ENCODE data around the gene KCNH8. TPM values are rescaled to one million over a fixed set of nuclear protein-coding genes. Genes with fewer than 3 reads are reported as not detected.

KCNH8 gene
- total RNA-seq, 1 experiment from 2014 or later: not detected

DNA sequence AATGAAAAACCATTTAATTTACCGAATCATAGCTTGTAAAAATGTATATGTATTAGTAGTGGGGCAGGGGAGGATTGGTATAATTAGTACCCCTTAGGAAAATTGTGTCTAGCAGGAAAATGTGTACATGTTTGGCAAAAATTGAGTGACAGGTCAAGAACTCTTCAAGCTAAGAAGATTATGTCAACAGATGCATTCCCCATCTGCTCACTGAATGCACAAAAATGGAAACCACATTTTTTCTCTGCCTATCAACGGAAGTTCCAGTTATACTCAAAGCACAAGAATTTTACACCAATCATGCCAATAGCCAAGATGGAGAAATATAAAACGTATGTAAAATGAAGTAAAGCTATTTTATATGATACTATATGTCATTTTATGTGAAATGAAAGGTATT lies 377.8 kb downstream of the KCNH8 start:
- H3K27me3 Mint-ChIP-seq (ENCODE audit: insufficient read depth, unreplicated experiment): peaks cover 45% of the 10 kb centered on the region
- H3K36me3 Mint-ChIP-seq (ENCODE audit: insufficient read depth, unreplicated experiment): no peaks in the 10 kb centered on the region
- intact Hi-C loops (cut with micrococcal nuclease): no loop called here
- H3K9me3 Mint-ChIP-seq (ENCODE audit: unreplicated experiment): no peaks in the 10 kb centered on the region
- H3K27ac Mint-ChIP-seq (ENCODE audit: low read depth, unreplicated experiment): no peak overlapping the region
- DNase-seq (ENCODE audit: unreplicated experiment): no peak
- POLR2A ChIA-PET: interaction anchor here (1.2 kb wide), 1 partner anchor 9 kb away, joined by 5 read pairs; no protein-coding TSS in a partner anchor
- H3K4me3 Mint-ChIP-seq (ENCODE audit: unreplicated experiment): no peak overlapping the region
- no TSS peak for BruUV-seq (replicated peaks)
- CTCF ChIA-PET: interaction anchor here (0.7 kb wide), 1 partner anchor 461 kb away, joined by 3 read pairs; no protein-coding TSS in a partner anchor
- TF ChIP-seq, protein P1, sequence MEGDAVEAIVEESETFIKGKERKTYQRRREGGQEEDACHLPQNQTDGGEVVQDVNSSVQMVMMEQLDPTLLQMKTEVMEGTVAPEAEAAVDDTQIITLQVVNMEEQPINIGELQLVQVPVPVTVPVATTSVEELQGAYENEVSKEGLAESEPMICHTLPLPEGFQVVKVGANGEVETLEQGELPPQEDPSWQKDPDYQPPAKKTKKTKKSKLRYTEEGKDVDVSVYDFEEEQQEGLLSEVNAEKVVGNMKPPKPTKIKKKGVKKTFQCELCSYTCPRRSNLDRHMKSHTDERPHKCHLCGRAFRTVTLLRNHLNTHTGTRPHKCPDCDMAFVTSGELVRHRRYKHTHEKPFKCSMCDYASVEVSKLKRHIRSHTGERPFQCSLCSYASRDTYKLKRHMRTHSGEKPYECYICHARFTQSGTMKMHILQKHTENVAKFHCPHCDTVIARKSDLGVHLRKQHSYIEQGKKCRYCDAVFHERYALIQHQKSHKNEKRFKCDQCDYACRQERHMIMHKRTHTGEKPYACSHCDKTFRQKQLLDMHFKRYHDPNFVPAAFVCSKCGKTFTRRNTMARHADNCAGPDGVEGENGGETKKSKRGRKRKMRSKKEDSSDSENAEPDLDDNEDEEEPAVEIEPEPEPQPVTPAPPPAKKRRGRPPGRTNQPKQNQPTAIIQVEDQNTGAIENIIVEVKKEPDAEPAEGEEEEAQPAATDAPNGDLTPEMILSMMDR (IDR thresholded peaks at IDR 0.05; ENCODE audit: unreplicated experiment): no peak
- no peaks in the 10 kb centered on the region for H3K4me1 Mint-ChIP-seq (ENCODE audit: insufficient read depth, unreplicated experiment)

DNA sequence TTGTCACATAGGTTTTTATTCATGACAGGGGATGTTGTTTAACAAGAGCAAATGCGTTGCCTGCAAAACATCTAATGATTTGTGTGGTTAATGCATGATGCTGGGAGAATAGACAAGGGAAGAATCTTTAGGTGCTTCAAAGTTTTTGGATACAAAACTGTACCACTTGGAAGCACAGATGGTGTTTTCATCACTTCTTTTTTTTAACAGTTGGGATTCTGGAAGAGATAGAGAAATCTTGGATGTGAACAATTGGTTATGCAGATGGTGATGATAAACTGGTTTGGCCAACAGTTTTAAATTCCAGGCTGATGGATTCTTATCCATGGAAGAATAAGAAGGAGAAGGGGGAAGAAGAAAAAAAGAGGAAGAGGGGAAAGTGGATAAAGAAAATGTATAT lies 379.4 kb downstream of the KCNH8 start:
- POLR2A ChIA-PET: no interaction called here
- intact Hi-C loops (cut with micrococcal nuclease): no loop called here
- H3K4me3 Mint-ChIP-seq (ENCODE audit: unreplicated experiment): no peak overlapping the region
- H3K27ac Mint-ChIP-seq (ENCODE audit: low read depth, unreplicated experiment): no peak overlapping the region
- TF ChIP-seq, protein P1 (IDR thresholded peaks at IDR 0.05; ENCODE audit: unreplicated experiment): no peak
- no peak for DNase-seq (ENCODE audit: unreplicated experiment)
- no peaks in the 10 kb centered on the region for H3K4me1 Mint-ChIP-seq (ENCODE audit: insufficient read depth, unreplicated experiment)
- H3K9me3 Mint-ChIP-seq (ENCODE audit: unreplicated experiment): no peaks in the 10 kb centered on the region
- BruUV-seq (replicated peaks): no TSS peak
- CTCF ChIA-PET: interaction anchor here (0.6 to 1.2 kb wide), 2 partner anchors 11 to 179 kb away, joined by 3 read pairs; no protein-coding TSS in a partner anchor
- no peaks in the 10 kb centered on the region for H3K36me3 Mint-ChIP-seq (ENCODE audit: insufficient read depth, unreplicated experiment)
- H3K27me3 Mint-ChIP-seq (ENCODE audit: insufficient read depth, unreplicated experiment): peaks cover 56% of the 10 kb centered on the region

DNA sequence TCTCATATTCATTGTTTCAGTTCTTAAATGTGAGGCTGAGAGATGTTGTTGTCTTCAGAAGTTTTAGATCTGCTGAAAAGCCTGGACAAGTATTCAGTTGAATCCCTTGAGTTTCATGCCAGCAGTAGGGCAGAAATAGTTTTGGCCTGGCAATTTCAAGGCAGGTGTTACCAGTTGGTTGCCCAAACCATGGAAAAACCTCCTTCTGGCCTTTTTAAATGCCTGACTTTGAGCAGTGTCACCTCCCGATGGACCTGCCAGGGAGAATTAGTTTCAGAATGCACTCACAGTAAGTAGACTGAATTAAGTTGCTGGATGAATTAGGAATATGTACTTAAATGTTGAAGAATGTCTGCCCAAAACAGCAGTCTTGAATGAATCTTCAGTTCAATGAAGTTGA lies 383.1 kb downstream of the KCNH8 start:
- no peak overlapping the region for H3K4me3 Mint-ChIP-seq (ENCODE audit: unreplicated experiment)
- H3K36me3 Mint-ChIP-seq (ENCODE audit: insufficient read depth, unreplicated experiment): no peaks in the 10 kb centered on the region
- intact Hi-C loops (cut with micrococcal nuclease): no loop called here
- H3K4me1 Mint-ChIP-seq (ENCODE audit: insufficient read depth, unreplicated experiment): no peaks in the 10 kb centered on the region
- BruUV-seq (replicated peaks): no TSS peak
- POLR2A ChIA-PET: no interaction called here
- H3K27ac Mint-ChIP-seq (ENCODE audit: low read depth, unreplicated experiment): no peak overlapping the region
- no peaks in the 10 kb centered on the region for H3K9me3 Mint-ChIP-seq (ENCODE audit: unreplicated experiment)
- TF ChIP-seq, protein P1 (IDR thresholded peaks at IDR 0.05; ENCODE audit: unreplicated experiment): no peak
- H3K27me3 Mint-ChIP-seq (ENCODE audit: insufficient read depth, unreplicated experiment): peaks cover 65% of the 10 kb centered on the region
- DNase-seq (ENCODE audit: unreplicated experiment): no peak
- CTCF ChIA-PET: interaction anchor here (1.2 kb wide), 1 partner anchor 46 kb away, joined by 3 read pairs; no protein-coding TSS in a partner anchor

DNA sequence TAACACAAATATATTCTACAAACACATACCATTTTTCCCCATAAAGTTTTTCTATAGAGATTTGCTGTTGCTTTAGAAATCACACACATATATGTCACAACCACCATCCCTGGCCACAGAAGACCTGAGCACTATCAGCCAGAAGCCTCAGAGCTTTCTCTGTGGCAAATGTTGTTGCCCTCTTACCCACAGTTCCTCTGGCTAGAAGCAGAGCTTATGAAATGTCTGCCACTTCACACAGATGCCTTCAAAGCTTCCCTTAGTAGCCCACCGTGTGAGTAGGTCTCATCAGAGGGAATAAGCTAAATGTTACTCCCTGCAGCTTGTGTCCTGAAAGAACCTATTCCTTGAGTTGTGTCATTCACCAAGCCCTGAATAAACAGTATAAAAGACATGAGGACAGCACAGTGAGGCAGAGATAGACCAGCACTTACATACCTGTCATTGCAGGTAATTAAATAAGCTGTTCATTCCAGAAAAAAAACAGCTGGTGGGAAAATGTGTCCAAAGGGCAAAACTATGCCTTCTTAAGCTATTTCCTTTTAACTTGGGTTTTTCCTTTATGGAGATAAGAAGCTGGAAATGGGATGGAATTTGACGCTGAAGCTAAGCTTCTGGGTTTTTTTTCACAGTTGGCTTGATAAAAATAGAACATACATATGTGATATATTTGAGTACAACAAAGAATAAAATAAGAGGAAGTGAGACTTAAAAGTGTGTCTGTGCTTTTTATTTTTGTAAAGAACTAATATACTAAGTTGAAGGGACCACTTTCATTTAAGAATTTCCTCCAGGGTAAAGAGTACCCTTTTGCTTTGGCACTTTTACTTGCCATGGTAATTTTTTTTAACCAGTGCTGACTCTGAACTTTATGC lies 391.4 kb downstream of the KCNH8 start:
- no peak overlapping the region for H3K4me3 Mint-ChIP-seq (ENCODE audit: unreplicated experiment)
- peaks cover 48% of the 10 kb centered on the region for H3K27me3 Mint-ChIP-seq (ENCODE audit: insufficient read depth, unreplicated experiment)
- DNase-seq (ENCODE audit: unreplicated experiment): no peak
- H3K9me3 Mint-ChIP-seq (ENCODE audit: unreplicated experiment): no peaks in the 10 kb centered on the region
- ChIA-PET POLR2A (interaction anchor here (0.6 kb wide), 2 partner anchors 187 to 996 kb away, joined by 3 to 4 read pairs; no protein-coding TSS in a partner anchor), CTCF (interaction anchor here (0.7 to 1.9 kb wide), 6 partner anchors 10 to 406 kb away, joined by 3 to 12 read pairs (median 4); no protein-coding TSS in a partner anchor)
- no TSS peak for BruUV-seq (replicated peaks)
- H3K27ac Mint-ChIP-seq (ENCODE audit: low read depth, unreplicated experiment): no peak overlapping the region
- no peaks in the 10 kb centered on the region for H3K4me1 Mint-ChIP-seq (ENCODE audit: insufficient read depth, unreplicated experiment)
- TF ChIP-seq, protein P1 (IDR thresholded peaks at IDR 0.05; ENCODE audit: unreplicated experiment): no peak
- no peaks in the 10 kb centered on the region for H3K36me3 Mint-ChIP-seq (ENCODE audit: insufficient read depth, unreplicated experiment)
- intact Hi-C loops (cut with micrococcal nuclease): loop anchor here (5.0 kb wide), 1 partner anchor 492 kb away; no protein-coding TSS in a partner anchor

Measured in MCF 10A (cell line).